ENCODE measurements around the gene ANXA3. TPM values are rescaled to one million over a fixed set of nuclear protein-coding genes. Genes with fewer than 3 reads are reported as not detected.

Gene ANXA3
- total RNA-seq, 1 donor from 2014 or later = 68.7 TPM

- no peaks in the 10 kb centered on the region for H3K36me3 ChIP-seq (ENCODE audit: insufficient read depth, low read length)
- H3K27ac ChIP-seq (ENCODE audit: low read depth, low read length) = no peak overlapping the region
- Mint-ChIP-seq H3K36me3 (ENCODE audit: low read depth, unreplicated experiment) (peaks cover 1% of the 10 kb centered on the region), H3K9me3 (ENCODE audit: unreplicated experiment) (peaks cover 6% of the 10 kb centered on the region), H3K27ac (ENCODE audit: unreplicated experiment) (no peak overlapping the region), H3K27me3 (ENCODE audit: low read depth, unreplicated experiment) (no peaks in the 10 kb centered on the region), H3K4me1 (ENCODE audit: low read depth, unreplicated experiment) (no peaks in the 10 kb centered on the region), H3K4me3 (ENCODE audit: unreplicated experiment) (no peak overlapping the region)
- H3K4me1 ChIP-seq (ENCODE audit: insufficient read depth, low read length) = peaks cover 20% of the 10 kb centered on the region
- H3K4me2 ChIP-seq (ENCODE audit: low read length) = peak overlapping the region; percentile 33
- peak; percentile 59 for DNase-seq (ENCODE audit: low read depth)
- H3K9ac ChIP-seq (ENCODE audit: low read length) = no peak overlapping the region
- no peaks in the 10 kb centered on the region for H3K27me3 ChIP-seq (ENCODE audit: insufficient read depth, low read length)
- no peaks in the 10 kb centered on the region for H3K79me2 ChIP-seq (ENCODE audit: insufficient read depth, low read length)
- H3K4me3 ChIP-seq (ENCODE audit: insufficient read depth, low read depth, low read length) = no peak overlapping the region
- no peaks in the 10 kb centered on the region for H3K9me3 ChIP-seq (ENCODE audit: insufficient read depth, low read depth, low read length)
- TF ChIP-seq CTCF (IDR thresholded peaks at IDR 0.05; ENCODE audit: insufficient read depth, low read depth, low read length) (no peak), EZH2 (IDR thresholded peaks at IDR 0.05; ENCODE audit: insufficient read depth, low read length) (no peak)
- FAIRE-seq = peak; percentile 83
- H4K20me1 ChIP-seq (ENCODE audit: insufficient read depth, low read length) = no peaks in the 10 kb centered on the region
- no peak overlapping the region for H2AFZ ChIP-seq (ENCODE audit: low read depth, low read length)
These were observed 23.2 kb upstream of the ANXA3 start for GRCh38 chr4:78528327-78528726.

DNA sequence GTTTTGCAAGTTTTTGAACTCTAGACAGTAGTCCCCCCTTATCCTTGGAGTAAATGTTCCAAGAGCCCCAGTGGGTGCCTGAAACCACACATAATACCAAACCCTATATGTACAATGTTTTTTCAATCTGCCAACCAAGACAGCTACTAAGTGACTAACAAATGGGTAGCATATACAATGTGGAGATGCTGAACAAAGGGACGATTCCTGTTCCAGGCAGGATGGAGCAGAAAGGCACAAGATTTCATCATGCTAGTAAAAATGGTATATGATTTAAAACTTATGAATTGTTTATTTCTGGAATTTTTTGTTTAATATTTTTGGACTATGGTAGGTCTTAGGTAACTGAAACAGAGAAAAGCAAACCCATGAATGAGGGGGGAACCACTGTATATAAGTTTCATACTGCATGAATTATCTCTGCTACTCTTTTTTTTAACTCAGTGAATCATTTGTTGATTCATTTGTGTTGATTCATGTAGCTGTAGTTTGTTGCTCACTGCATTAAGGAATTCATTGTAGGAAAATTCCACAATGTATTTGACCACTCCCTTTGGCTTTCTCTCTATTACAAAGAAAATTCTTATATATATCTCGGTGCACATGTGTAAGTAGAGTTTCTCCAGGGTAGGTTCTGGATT lies 21.9 kb upstream of the ANXA3 start:
- no peak overlapping the region for H3K9ac ChIP-seq (ENCODE audit: low read length)
- peaks cover 1% of the 10 kb centered on the region for H3K36me3 Mint-ChIP-seq (ENCODE audit: low read depth, unreplicated experiment)
- no peaks in the 10 kb centered on the region for H3K79me2 ChIP-seq (ENCODE audit: insufficient read depth, low read length)
- H3K4me2 ChIP-seq (ENCODE audit: low read length) = peak overlapping the region; percentile 15
- no peak overlapping the region for H3K4me3 Mint-ChIP-seq (ENCODE audit: unreplicated experiment)
- no peaks in the 10 kb centered on the region for H3K27me3 Mint-ChIP-seq (ENCODE audit: low read depth, unreplicated experiment)
- H4K20me1 ChIP-seq (ENCODE audit: insufficient read depth, low read length) = no peaks in the 10 kb centered on the region
- H3K9me3 Mint-ChIP-seq (ENCODE audit: unreplicated experiment) = peaks cover 6% of the 10 kb centered on the region
- TF ChIP-seq CTCF (IDR thresholded peaks at IDR 0.05; ENCODE audit: insufficient read depth, low read depth, low read length) = no peak
- no peak for TF ChIP-seq EZH2 (IDR thresholded peaks at IDR 0.05; ENCODE audit: insufficient read depth, low read length)
- H3K4me1 Mint-ChIP-seq (ENCODE audit: low read depth, unreplicated experiment) = no peaks in the 10 kb centered on the region
- FAIRE-seq (no peak), DNase-seq (ENCODE audit: low read depth) (peak; percentile 49)
- no peaks in the 10 kb centered on the region for H3K9me3 ChIP-seq (ENCODE audit: insufficient read depth, low read depth, low read length)
- H3K27me3 ChIP-seq (ENCODE audit: insufficient read depth, low read length) = no peaks in the 10 kb centered on the region
- no peak overlapping the region for H3K27ac Mint-ChIP-seq (ENCODE audit: unreplicated experiment)
- peak overlapping the region; percentile 54 for H3K27ac ChIP-seq (ENCODE audit: low read depth, low read length)
- peaks cover 24% of the 10 kb centered on the region for H3K4me1 ChIP-seq (ENCODE audit: insufficient read depth, low read length)
- H2AFZ ChIP-seq (ENCODE audit: low read depth, low read length) = no peak overlapping the region
- no peaks in the 10 kb centered on the region for H3K36me3 ChIP-seq (ENCODE audit: insufficient read depth, low read length)
- no peak overlapping the region for H3K4me3 ChIP-seq (ENCODE audit: insufficient read depth, low read depth, low read length)

- Histone ChIP-seq H3K79me2 (ENCODE audit: insufficient read depth, low read length) (no peaks in the 10 kb centered on the region), H3K4me2 (ENCODE audit: low read length) (no peak overlapping the region), H3K4me3 (ENCODE audit: insufficient read depth, low read depth, low read length) (no peak overlapping the region), H3K4me1 (ENCODE audit: insufficient read depth, low read length) (peaks cover 24% of the 10 kb centered on the region), H3K9me3 (ENCODE audit: insufficient read depth, low read depth, low read length) (no peaks in the 10 kb centered on the region), H3K27me3 (ENCODE audit: insufficient read depth, low read length) (no peaks in the 10 kb centered on the region), H3K36me3 (ENCODE audit: insufficient read depth, low read length) (no peaks in the 10 kb centered on the region), H3K27ac (ENCODE audit: low read depth, low read length) (no peak overlapping the region), H3K9ac (ENCODE audit: low read length) (no peak overlapping the region), H4K20me1 (ENCODE audit: insufficient read depth, low read length) (no peaks in the 10 kb centered on the region), H2AFZ (ENCODE audit: low read depth, low read length) (no peak overlapping the region)
- Mint-ChIP-seq H3K9me3 (ENCODE audit: unreplicated experiment) (peaks cover 6% of the 10 kb centered on the region), H3K36me3 (ENCODE audit: low read depth, unreplicated experiment) (peaks cover 5% of the 10 kb centered on the region), H3K4me3 (ENCODE audit: unreplicated experiment) (no peak overlapping the region), H3K27me3 (ENCODE audit: low read depth, unreplicated experiment) (no peaks in the 10 kb centered on the region), H3K27ac (ENCODE audit: unreplicated experiment) (no peak overlapping the region), H3K4me1 (ENCODE audit: low read depth, unreplicated experiment) (no peaks in the 10 kb centered on the region)
- no peak for FAIRE-seq
- DNase-seq (ENCODE audit: low read depth) = no peak
- no peak for TF ChIP-seq EZH2 (IDR thresholded peaks at IDR 0.05; ENCODE audit: insufficient read depth, low read length)
- no peak for TF ChIP-seq CTCF (IDR thresholded peaks at IDR 0.05; ENCODE audit: insufficient read depth, low read depth, low read length)
These were observed 19.5 kb upstream of the ANXA3 start for GRCh38 chr4:78532046-78532445.
